NCI-H345 treated with DMSO at 0.1 percent for 48 hours (cell line): ENCODE results near the gene BMP8B.
A peak's percentile ranks its signal among the peaks of the same experiment; 100 is the strongest.

Source experiments
- DNase-seq: peaks from one replicate; lab custom pipeline; 2025; ENCODE audit not compliant: unreplicated experiment; lab: John Stamatoyannopoulos, UW

Gene BMP8B

GRCh38 chr1:39727932-39728317, 60.7 kb downstream of the BMP8B start:
- no peak for DNase-seq

DNA sequence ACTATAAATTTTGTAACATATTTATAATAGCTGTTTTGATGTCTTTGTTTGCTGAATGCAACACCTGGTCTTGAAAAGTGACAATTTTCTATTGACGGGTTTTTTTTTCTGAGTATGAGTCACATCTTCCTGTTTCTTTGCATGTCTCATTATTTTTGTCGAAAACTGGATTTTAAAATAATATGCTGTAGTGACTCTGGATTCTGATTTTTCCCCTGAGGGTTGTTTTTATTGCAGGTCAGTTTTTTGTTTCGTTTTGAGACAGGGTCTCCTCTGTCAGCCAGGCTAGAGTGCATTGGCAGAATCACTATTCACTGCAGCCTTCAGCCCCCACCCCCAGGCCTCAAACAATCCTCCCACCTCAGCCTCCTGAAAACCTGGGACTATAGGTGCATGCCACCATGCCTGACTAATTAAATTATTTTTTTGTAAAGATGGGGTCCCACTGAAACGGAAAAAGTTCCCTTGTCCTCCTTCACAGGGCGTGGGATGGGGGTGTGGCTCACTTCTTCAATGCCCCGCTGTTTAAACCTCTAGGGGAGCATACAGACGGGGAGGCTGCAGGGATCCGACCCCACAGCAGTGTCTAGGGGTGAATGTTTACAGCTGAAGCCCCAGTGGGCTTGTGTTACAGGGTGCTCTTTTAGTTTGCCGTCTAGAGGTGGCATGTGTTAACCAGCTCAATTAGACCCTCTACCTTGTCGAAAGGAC, 61.3 kb downstream of the BMP8B start:
- DNase-seq: no peak

DNA sequence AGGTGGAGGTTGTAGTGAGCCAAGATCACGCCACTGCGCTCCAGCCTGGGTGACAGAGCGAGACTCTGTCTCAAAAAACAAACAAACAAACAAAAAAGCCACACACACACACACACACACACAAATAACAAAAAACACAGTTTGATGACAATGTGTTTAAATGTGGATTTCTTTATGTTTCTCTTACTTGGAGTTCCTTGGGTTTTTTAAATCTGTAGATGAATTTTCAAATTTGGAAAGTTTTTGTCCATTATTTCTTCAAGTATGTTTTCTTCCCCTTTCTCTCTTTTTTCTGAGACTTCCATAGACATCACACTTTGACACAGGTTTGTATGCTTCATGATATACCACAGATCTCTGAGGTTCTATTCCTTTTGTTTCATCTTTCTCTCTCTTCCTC, 62.1 kb downstream of the BMP8B start:
- DNase-seq: no peak

DNA sequence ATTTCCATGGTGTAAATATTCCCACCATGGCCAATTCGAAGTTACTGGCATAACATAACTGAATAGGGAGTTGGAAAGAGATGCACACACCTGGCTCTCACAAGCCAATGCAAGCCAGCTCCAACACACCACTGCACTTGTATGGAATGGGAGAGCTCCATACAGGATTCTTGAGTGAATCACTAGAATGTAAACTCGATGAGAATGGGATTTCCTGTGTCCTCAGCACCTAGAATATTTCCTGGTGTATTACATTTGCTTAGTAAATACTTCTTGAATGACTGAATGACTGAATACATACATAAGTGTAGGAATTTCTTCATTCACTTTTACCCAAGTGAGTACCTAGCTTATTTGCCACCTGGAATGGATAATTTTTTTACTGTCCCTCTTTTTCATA, 66.2 kb downstream of the BMP8B start:
- no peak for DNase-seq

DNA sequence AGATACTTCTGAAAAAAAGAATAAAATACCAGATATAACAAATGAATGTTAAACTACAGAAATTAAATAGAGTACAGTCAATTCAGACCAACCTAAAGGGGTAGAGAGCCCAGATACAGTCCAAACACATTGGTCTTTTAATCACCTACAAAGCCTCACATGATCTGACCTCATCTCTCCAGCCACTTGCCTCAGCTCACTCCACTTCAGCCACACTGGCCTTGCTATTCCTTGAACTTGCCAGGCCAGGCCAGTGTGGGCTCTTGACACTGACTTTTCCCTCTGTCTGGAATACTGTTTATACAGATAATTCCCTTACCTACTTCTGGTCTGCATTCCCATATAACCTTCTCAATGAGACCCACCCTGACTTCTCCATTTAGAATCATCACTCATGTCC, 67.0 kb downstream of the BMP8B start:
- DNase-seq: no peak

- DNase-seq: peak; percentile 65
Measured at GRCh38 chr1:39720094-39720999, 68.3 kb downstream of the BMP8B start.

GRCh38 chr1:39717809-39718208, 70.9 kb downstream of the BMP8B start:
- no peak for DNase-seq

DNA sequence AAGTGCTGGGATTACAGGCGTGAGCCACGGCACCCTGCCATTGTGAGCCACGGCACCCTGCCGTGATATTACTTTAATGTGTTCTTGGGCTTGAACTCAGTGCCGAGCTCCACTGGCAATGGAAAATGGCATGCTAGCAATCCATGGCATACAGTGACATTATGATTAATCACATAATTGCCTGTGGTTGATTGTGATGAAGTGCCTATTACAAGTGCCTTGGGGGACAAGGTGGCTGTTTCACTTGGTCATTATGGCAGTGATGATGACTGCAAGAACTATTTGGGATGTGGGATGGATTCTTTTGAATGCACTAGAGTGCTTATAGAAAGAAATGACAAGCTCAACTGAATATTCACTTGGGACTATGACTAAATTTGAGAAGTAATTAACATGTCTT, 75.1 kb downstream of the BMP8B start:
- DNase-seq: no peak

GRCh38 chr1:39711966-39712340, 76.7 kb downstream of the BMP8B start:
- DNase-seq: no peak

DNA sequence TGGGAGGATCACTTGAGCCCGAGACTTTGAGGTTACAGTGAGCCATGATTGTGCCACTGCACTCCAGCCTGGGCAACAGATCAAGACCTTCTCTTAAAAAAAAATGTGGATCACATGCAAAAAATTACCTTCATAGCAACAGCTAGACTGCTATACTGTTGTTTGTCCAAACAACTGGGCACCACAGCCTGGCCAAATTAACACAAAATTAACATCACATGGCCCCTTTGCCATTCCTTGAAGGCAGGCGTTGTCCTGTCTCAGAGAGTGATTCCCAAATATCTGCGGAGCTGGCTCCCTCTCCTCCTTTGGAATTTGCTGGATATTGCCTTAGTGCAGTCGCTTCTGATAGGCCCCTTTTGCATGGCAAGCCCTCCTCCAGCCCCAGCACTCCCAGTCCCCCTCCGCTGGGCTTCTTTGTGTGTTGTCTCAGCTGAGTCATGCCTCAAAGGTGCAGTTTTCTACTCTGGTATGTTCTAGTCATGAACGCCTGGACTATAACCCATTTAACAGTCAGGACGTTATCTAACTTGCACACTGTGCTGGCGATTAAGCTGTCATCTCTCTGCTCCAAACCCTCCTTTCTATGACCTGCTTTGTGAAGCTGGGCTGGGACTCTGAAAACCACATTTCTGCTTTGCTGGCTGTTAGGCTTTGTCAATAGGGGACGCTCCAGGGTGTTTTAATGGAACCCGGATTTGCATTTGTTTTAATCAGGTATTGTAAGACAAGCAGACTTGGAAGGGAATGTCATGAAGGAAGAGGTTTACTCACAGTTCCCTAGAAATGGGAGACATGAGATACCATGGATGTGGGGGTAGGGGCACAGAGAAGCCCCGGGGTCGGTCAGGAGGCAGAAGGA, 77.3 kb downstream of the BMP8B start:
- no peak for DNase-seq

GRCh38 chr1:39707506-39707905, 81.2 kb downstream of the BMP8B start:
- DNase-seq: no peak
